Osteocyte (in vitro differentiated cells): ENCODE measurements around the gene IRGC. TPM values are rescaled to one million over a fixed set of nuclear protein-coding genes. Genes with fewer than 3 reads are reported as not detected.

Source experiments
- DNase-seq: peaks from one replicate; pipeline ENCODE4 v3.0.0; 2021; ENCODE audit warnings: mixed read lengths; ENCODE audit not compliant: unreplicated experiment; ENCODE audit errors: extremely low spot score
- H3K27ac Mint-ChIP-seq: one replicate; pipeline ENCODE4 v1.8.0; 2021; ENCODE audit warnings: mild to moderate bottlenecking, mixed read lengths; ENCODE audit not compliant: unreplicated experiment
- H3K27me3 Mint-ChIP-seq: one replicate; pipeline ENCODE4 v1.8.0; 2021; ENCODE audit warnings: mixed read lengths; ENCODE audit not compliant: unreplicated experiment
- H3K36me3 Mint-ChIP-seq: one replicate; pipeline ENCODE4 v1.8.0; 2021; ENCODE audit warnings: mixed read lengths; ENCODE audit not compliant: unreplicated experiment
- H3K4me1 Mint-ChIP-seq: one replicate; pipeline ENCODE4 v1.8.0; 2021; ENCODE audit warnings: mixed read lengths; ENCODE audit not compliant: unreplicated experiment
- H3K4me3 Mint-ChIP-seq: one replicate; pipeline ENCODE4 v1.8.0; 2021; ENCODE audit warnings: mild to moderate bottlenecking, moderate library complexity, mixed read lengths; ENCODE audit not compliant: unreplicated experiment
- H3K9me3 Mint-ChIP-seq: one replicate; pipeline ENCODE4 v1.8.0; 2021; ENCODE audit warnings: mixed read lengths; ENCODE audit not compliant: unreplicated experiment
- CTCF ChIP-seq: fragments of 200-600 bp; sonication (generic); IDR thresholded peaks from 2 replicates; pipeline ENCODE4 v1.5.0; 2021; ENCODE audit warnings: antibody characterized with exemption, mild to moderate bottlenecking, moderate library complexity
- total RNA-seq: library from RNA; stranded (reverse); gene quantifications from 2 replicates; pipeline ENCODE4 v1.2.1, GENCODE V29; 2021

Gene IRGC
- total RNA-seq, 1 donor from 2014 or later: not detected

- Mint-ChIP-seq H3K4me3 (no peak overlapping the region), H3K27me3 (peaks cover 23% of the 10 kb centered on the region), H3K9me3 (peaks cover 7% of the 10 kb centered on the region), H3K27ac (no peak overlapping the region), H3K36me3 (no peaks in the 10 kb centered on the region), H3K4me1 (peaks cover 7% of the 10 kb centered on the region)
- TF ChIP-seq CTCF: no peak
- DNase-seq: no peak
These were observed 19.7 kb upstream of the IRGC start for GRCh38 chr19:43695985-43696704.

- Mint-ChIP-seq H3K9me3 (peaks cover under 1% of the 10 kb centered on the region), H3K4me3 (no peak overlapping the region), H3K36me3 (no peaks in the 10 kb centered on the region), H3K4me1 (peaks cover 10% of the 10 kb centered on the region), H3K27ac (no peak overlapping the region), H3K27me3 (peaks cover 23% of the 10 kb centered on the region)
- no peak for TF ChIP-seq CTCF
- no peak for DNase-seq
These were observed 18.6 kb upstream of the IRGC start for GRCh38 chr19:43697295-43697694.

- peaks cover 18% of the 10 kb centered on the region for H3K27me3 Mint-ChIP-seq
- DNase-seq: no peak
- H3K27ac Mint-ChIP-seq: no peak overlapping the region
- H3K4me3 Mint-ChIP-seq: no peak overlapping the region
- no peaks in the 10 kb centered on the region for H3K36me3 Mint-ChIP-seq
- no peak for TF ChIP-seq CTCF
- H3K9me3 Mint-ChIP-seq: no peaks in the 10 kb centered on the region
- H3K4me1 Mint-ChIP-seq: peaks cover 14% of the 10 kb centered on the region
These were observed 16.1 kb upstream of the IRGC start for GRCh38 chr19:43699506-43700394.

- Mint-ChIP-seq H3K27me3 (peaks cover 13% of the 10 kb centered on the region), H3K27ac (no peak overlapping the region), H3K4me3 (no peak overlapping the region), H3K36me3 (no peaks in the 10 kb centered on the region), H3K9me3 (no peaks in the 10 kb centered on the region), H3K4me1 (peaks cover 14% of the 10 kb centered on the region)
- TF ChIP-seq CTCF: no peak
- DNase-seq: no peak
These were observed 15.4 kb upstream of the IRGC start for GRCh38 chr19:43700395-43701000.
